Measurements from ENCODE around the gene RBM4. TPM values are rescaled to one million over a fixed set of nuclear protein-coding genes. Genes with fewer than 3 reads are reported as not detected.

The RBM4 gene
- total and polyA plus RNA-seq, 2 donors (not counting 1 experiment from before 2014, with no cell fraction given) = 105 to 161 TPM

- DNase-seq (ENCODE audit: low read depth in 2 of 2) = no peak
- Histone ChIP-seq H2AFZ (ENCODE audit: low read length) (no peak overlapping the region), H4K20me1 (ENCODE audit: control insufficient read depth, extremely low read depth, insufficient read depth, low read length) (no peaks in the 10 kb centered on the region), H3K9ac (ENCODE audit: insufficient read depth, low read length) (no peak overlapping the region), H3K27me3 (ENCODE audit: control insufficient read depth, insufficient read depth, low read length) (no peaks in the 10 kb centered on the region), H3K79me2 (ENCODE audit: control insufficient read depth, insufficient read depth, low read length) (peaks cover 92% of the 10 kb centered on the region), H3K4me1 (ENCODE audit: control insufficient read depth, extremely low read depth, insufficient read depth, low read length) (no peaks in the 10 kb centered on the region), H3K27ac (ENCODE audit: insufficient read depth, low read length) (no peak overlapping the region), H3K4me3 (replicated peaks in 1 of 4; ENCODE audit: control extremely low read depth in 1 of 4, insufficient read depth in 1 of 4, low read depth in 3 of 4, low read length in 4 of 4) (no peak overlapping the region), H3K9me3 (ENCODE audit: control insufficient read depth, insufficient read depth, low read depth, low read length) (no peaks in the 10 kb centered on the region), H3K4me2 (ENCODE audit: extremely low read depth, insufficient read depth, low read length) (no peak overlapping the region), H3K36me3 (ENCODE audit: control insufficient read depth, insufficient read depth, low read length) (peaks cover 35% of the 10 kb centered on the region)
- TF ChIP-seq EZH2 (IDR thresholded peaks at IDR 0.05; ENCODE audit: low read length, missing control alignments) = no peak
- TF ChIP-seq CTCF (conservative IDR thresholded peaks at IDR 0.05 in 1 of 2, IDR thresholded peaks at IDR 0.05 in 1 of 2; ENCODE audit: low read depth in 1 of 2, low read length in 2 of 2) = no peak
These were observed 9.1 kb upstream of the RBM4 start for GRCh38 chr11:66629356-66629755.

GRCh38 chr11:66631883-66632282 lies 6.6 kb upstream of the RBM4 start:
- H3K4me1 ChIP-seq (ENCODE audit: control insufficient read depth, extremely low read depth, insufficient read depth, low read length) = no peaks in the 10 kb centered on the region
- no peak overlapping the region for H3K4me3 ChIP-seq (replicated peaks in 1 of 4; ENCODE audit: control extremely low read depth in 1 of 4, insufficient read depth in 1 of 4, low read depth in 3 of 4, low read length in 4 of 4)
- no peak overlapping the region for H3K4me2 ChIP-seq (ENCODE audit: extremely low read depth, insufficient read depth, low read length)
- peaks cover 88% of the 10 kb centered on the region for H3K79me2 ChIP-seq (ENCODE audit: control insufficient read depth, insufficient read depth, low read length)
- no peak for DNase-seq (ENCODE audit: low read depth in 2 of 2)
- H3K36me3 ChIP-seq (ENCODE audit: control insufficient read depth, insufficient read depth, low read length) = peaks cover 13% of the 10 kb centered on the region
- H3K9me3 ChIP-seq (ENCODE audit: control insufficient read depth, insufficient read depth, low read depth, low read length) = no peaks in the 10 kb centered on the region
- no peaks in the 10 kb centered on the region for H4K20me1 ChIP-seq (ENCODE audit: control insufficient read depth, extremely low read depth, insufficient read depth, low read length)
- H3K27ac ChIP-seq (ENCODE audit: insufficient read depth, low read length) = no peak overlapping the region
- H3K27me3 ChIP-seq (ENCODE audit: control insufficient read depth, insufficient read depth, low read length) = no peaks in the 10 kb centered on the region
- no peak overlapping the region for H3K9ac ChIP-seq (ENCODE audit: insufficient read depth, low read length)
- TF ChIP-seq CTCF (conservative IDR thresholded peaks at IDR 0.05 in 1 of 2, IDR thresholded peaks at IDR 0.05 in 1 of 2; ENCODE audit: low read depth in 1 of 2, low read length in 2 of 2) (no peak), EZH2 (IDR thresholded peaks at IDR 0.05; ENCODE audit: low read length, missing control alignments) (no peak)
- H2AFZ ChIP-seq (ENCODE audit: low read length) = no peak overlapping the region

DNA sequence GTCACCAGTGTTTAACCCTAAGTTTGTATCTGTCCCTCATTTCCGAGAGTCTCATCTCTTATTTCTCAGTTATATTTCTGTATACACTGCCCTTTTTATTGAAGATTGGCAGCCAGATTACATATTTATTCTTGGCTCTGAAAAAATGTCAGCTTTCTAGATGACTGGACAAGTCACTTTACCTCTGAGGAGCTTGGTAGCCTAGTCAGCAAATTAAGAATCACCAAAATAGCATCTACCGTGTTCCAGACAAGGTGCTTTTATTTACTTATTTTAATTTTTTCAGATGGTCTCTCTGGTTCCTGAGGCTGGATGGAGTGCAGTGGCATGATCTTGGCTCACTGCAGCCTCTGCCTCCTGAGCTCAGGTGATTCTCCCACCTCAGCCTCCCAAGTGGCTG lies 5.6 kb upstream of the RBM4 start:
- no peaks in the 10 kb centered on the region for H3K27me3 ChIP-seq (ENCODE audit: control insufficient read depth, insufficient read depth, low read length)
- H3K9ac ChIP-seq (ENCODE audit: insufficient read depth, low read length) = no peak overlapping the region
- H3K27ac ChIP-seq (ENCODE audit: insufficient read depth, low read length) = no peak overlapping the region
- H4K20me1 ChIP-seq (ENCODE audit: control insufficient read depth, extremely low read depth, insufficient read depth, low read length) = no peaks in the 10 kb centered on the region
- H3K4me3 ChIP-seq (replicated peaks in 1 of 4; ENCODE audit: control extremely low read depth in 1 of 4, insufficient read depth in 1 of 4, low read depth in 3 of 4, low read length in 4 of 4) = no peak overlapping the region
- TF ChIP-seq EZH2 (IDR thresholded peaks at IDR 0.05; ENCODE audit: low read length, missing control alignments) (no peak), CTCF (conservative IDR thresholded peaks at IDR 0.05 in 1 of 2, IDR thresholded peaks at IDR 0.05 in 1 of 2; ENCODE audit: low read depth in 1 of 2, low read length in 2 of 2) (no peak)
- peaks cover 80% of the 10 kb centered on the region for H3K79me2 ChIP-seq (ENCODE audit: control insufficient read depth, insufficient read depth, low read length)
- H2AFZ ChIP-seq (ENCODE audit: low read length) = no peak overlapping the region
- H3K9me3 ChIP-seq (ENCODE audit: control insufficient read depth, insufficient read depth, low read depth, low read length) = no peaks in the 10 kb centered on the region
- peaks cover 6% of the 10 kb centered on the region for H3K36me3 ChIP-seq (ENCODE audit: control insufficient read depth, insufficient read depth, low read length)
- no peaks in the 10 kb centered on the region for H3K4me1 ChIP-seq (ENCODE audit: control insufficient read depth, extremely low read depth, insufficient read depth, low read length)
- DNase-seq (ENCODE audit: low read depth in 2 of 2) = no peak
- no peak overlapping the region for H3K4me2 ChIP-seq (ENCODE audit: extremely low read depth, insufficient read depth, low read length)
